GM21723 (cell line): ENCODE data around the gene MGRN1.

ENCODE experiments used
- ATAC-seq: cut with Tn5 transposase; IDR thresholded peaks from one replicate; pipeline ENCODE4 v1.9.1; 2021; ENCODE audit warnings: mild to moderate bottlenecking, moderate library complexity; ENCODE audit not compliant: unreplicated experiment

Gene MGRN1

GRCh38 chr16:4603624-4604170 lies 20.9 kb upstream of the MGRN1 start:
- no peak for ATAC-seq

GRCh38 chr16:4604401-4604800 lies 20.2 kb upstream of the MGRN1 start:
- no peak for ATAC-seq

- ATAC-seq: no peak
These were observed 18.3 kb upstream of the MGRN1 start for GRCh38 chr16:4606354-4606753.

- no peak for ATAC-seq
These were observed 16.6 kb upstream of the MGRN1 start for GRCh38 chr16:4607841-4608703.

GRCh38 chr16:4608704-4608980 lies 16.0 kb upstream of the MGRN1 start:
- no peak for ATAC-seq

- no peak for ATAC-seq
These were observed 15.2 kb upstream of the MGRN1 start for GRCh38 chr16:4609200-4610010.

GRCh38 chr16:4610011-4611005 lies 14.3 kb upstream of the MGRN1 start:
- ATAC-seq: no peak

GRCh38 chr16:4611337-4612021 lies 13.1 kb upstream of the MGRN1 start:
- no peak for ATAC-seq

GRCh38 chr16:4612474-4612931 lies 12.1 kb upstream of the MGRN1 start:
- no peak for ATAC-seq

GRCh38 chr16:4612977-4613635 lies 11.5 kb upstream of the MGRN1 start:
- ATAC-seq: no peak

- ATAC-seq: no peak
These were observed 10.7 kb upstream of the MGRN1 start for GRCh38 chr16:4613636-4614570.

- ATAC-seq: peak; percentile 59
These were observed 9.8 kb upstream of the MGRN1 start, which contains the start of gene UBALD1 for GRCh38 chr16:4614571-4615383. Gene UBALD1, minus strand, starts transcription at chr16:4614888. Its CDS starts 91 bp downstream, at chr16:4614797.

GRCh38 chr16:4615384-4616046 lies 9.1 kb upstream of the MGRN1 start:
- ATAC-seq: no peak

- ATAC-seq: peak; percentile 75
These were observed 8.4 kb upstream of the MGRN1 start for GRCh38 chr16:4616047-4616811.

GRCh38 chr16:4617880-4618279 lies 6.7 kb upstream of the MGRN1 start:
- ATAC-seq: no peak
